Measurements from ENCODE around the gene PPIL6. TPM values are rescaled to one million over a fixed set of nuclear protein-coding genes. Genes with fewer than 3 reads are reported as not detected.

Gene PPIL6
- total RNA-seq, 2 experiments from 2014 or later: 0.09 TPM; not detected in 1

DNA sequence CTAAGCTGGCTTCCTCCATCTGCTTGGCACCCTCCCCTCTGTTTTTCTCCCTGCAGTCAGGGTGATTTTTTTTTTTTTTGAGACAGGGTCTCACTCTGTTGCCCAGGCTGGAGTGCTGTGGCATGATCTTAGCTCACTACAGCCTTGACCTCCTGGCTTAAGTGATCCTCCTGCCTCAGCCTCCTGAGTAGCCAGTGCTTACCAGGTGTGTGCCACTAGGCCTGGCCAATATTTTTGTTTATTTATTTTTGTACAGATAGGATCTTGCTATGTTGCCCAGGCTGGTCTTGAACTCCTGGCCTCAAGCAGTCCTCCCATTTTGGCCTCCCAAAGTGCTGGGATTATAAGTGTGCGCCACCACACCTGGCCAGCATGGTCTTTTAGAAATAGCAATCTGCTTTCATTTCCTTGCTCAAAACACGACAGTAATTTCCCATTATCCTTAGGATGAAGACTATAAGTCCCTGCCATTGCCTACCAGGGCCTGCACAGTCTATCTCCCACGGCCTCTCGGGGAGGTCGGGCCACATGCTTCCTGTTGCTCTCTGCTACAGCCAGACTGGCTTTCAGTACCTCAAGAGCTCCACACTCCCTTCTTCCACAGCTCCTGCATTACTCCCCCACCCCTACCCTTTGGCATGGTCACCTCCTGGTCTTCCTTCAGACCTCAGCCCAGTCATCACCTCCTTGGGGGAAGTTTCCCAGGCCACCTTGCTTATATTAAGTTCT is 47.1 kb downstream of the PPIL6 start:
- intact Hi-C loops (cut with DNase I, micrococcal nuclease): no loop called here
- H3K36me3 Mint-ChIP-seq (ENCODE audit: low read depth): no peaks in the 10 kb centered on the region
- H3K9me3 Mint-ChIP-seq (ENCODE audit: low read depth): no peaks in the 10 kb centered on the region
- no peak overlapping the region for H3K4me3 Mint-ChIP-seq
- POLR2A ChIA-PET: interaction anchor here (0.7 kb wide), 1 partner anchor 9 kb away, joined by 4 read pairs; no protein-coding TSS in a partner anchor
- no peak overlapping the region for H3K27ac Mint-ChIP-seq
- CTCF ChIA-PET: interaction anchor here (0.6 to 2.5 kb wide), 2 partner anchors 10 to 219 kb away, joined by 3 to 14 read pairs; partner anchors contain the start of gene CD164
- no peaks in the 10 kb centered on the region for H3K27me3 Mint-ChIP-seq
- ATAC-seq (no peak), DNase-seq (no peak)
- peaks cover 9% of the 10 kb centered on the region for H3K4me1 Mint-ChIP-seq

- DNase-seq: no peak
- no peak for ATAC-seq
- CTCF ChIA-PET: interaction anchor here (0.7 kb wide), 1 partner anchor 52 kb away, joined by 3 read pairs; no protein-coding TSS in a partner anchor
- POLR2A ChIA-PET: interaction anchor here (0.6 kb wide), 1 partner anchor 304 kb away, joined by 3 read pairs; no protein-coding TSS in a partner anchor
- Mint-ChIP-seq H3K4me1 (peaks cover 4% of the 10 kb centered on the region), H3K4me3 (no peak overlapping the region), H3K27ac (no peak overlapping the region), H3K9me3 (ENCODE audit: low read depth) (no peaks in the 10 kb centered on the region), H3K36me3 (ENCODE audit: low read depth) (no peaks in the 10 kb centered on the region), H3K27me3 (no peaks in the 10 kb centered on the region)
- intact Hi-C loops (cut with DNase I, micrococcal nuclease): no loop called here
Measured at GRCh38 chr6:109389650-109390274, 50.7 kb downstream of the PPIL6 start.

DNA sequence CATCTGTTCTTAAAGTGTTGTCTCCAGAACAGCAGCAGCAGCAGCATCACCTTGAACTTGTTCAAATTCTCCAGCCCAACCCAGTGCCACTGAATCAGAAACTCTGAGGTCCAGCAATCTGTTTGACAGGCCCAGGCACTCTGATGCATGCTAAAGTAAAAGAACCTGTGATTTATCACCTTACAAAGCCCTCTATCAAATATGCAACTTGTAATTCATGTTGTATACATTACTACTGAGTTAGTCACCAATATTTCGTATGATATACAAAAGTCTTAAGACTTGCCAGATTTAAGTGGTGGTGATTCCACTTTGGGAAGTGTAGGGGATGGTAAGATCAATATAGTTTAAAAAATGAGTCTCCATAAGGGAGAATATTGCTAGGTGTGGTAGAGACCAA is 52.2 kb downstream of the PPIL6 start:
- ATAC-seq: no peak
- Mint-ChIP-seq H3K27ac (no peak overlapping the region), H3K36me3 (ENCODE audit: low read depth) (no peaks in the 10 kb centered on the region), H3K4me3 (no peak overlapping the region), H3K4me1 (peaks cover 14% of the 10 kb centered on the region), H3K9me3 (ENCODE audit: low read depth) (no peaks in the 10 kb centered on the region), H3K27me3 (no peaks in the 10 kb centered on the region)
- DNase-seq: no peak
- CTCF ChIA-PET: no interaction called here
- POLR2A ChIA-PET: no interaction called here
- intact Hi-C loops (cut with DNase I, micrococcal nuclease): no loop called here

GRCh38 chr6:109383438-109383940 is 56.9 kb downstream of the PPIL6 start:
- ATAC-seq (no peak), DNase-seq (no peak)
- Mint-ChIP-seq H3K4me3 (peak overlapping the region; percentile 98), H3K36me3 (ENCODE audit: low read depth) (peaks cover 27% of the 10 kb centered on the region), H3K27ac (peak overlapping the region; percentile 99), H3K9me3 (ENCODE audit: low read depth) (no peaks in the 10 kb centered on the region), H3K27me3 (no peaks in the 10 kb centered on the region), H3K4me1 (peaks cover 19% of the 10 kb centered on the region)
- POLR2A ChIA-PET: interaction anchor here (0.7 to 4.5 kb wide), 11 partner anchors 10 to 871 kb away, joined by 3 to 60 read pairs (median 4); partner anchors contain the start of genes CEP57L1 and SESN1
- CTCF ChIA-PET: interaction anchor here (0.6 to 4.9 kb wide), 28 partner anchors 9 to 842 kb away, joined by 3 to 71 read pairs (median 4); partner anchors contain the start of genes PPIL6 and SMPD2
- intact Hi-C loops (cut with DNase I, micrococcal nuclease): loop anchor here (1.0 to 5.0 kb wide), 14 partner anchors 57 to 1561 kb away; partner anchors contain the start of genes AK9 (in 1 of the 2), AMD1 (in 1 of the 2), CDC40 (in 1 of the 2) and FIG4 (in 1 of the 2)

DNA sequence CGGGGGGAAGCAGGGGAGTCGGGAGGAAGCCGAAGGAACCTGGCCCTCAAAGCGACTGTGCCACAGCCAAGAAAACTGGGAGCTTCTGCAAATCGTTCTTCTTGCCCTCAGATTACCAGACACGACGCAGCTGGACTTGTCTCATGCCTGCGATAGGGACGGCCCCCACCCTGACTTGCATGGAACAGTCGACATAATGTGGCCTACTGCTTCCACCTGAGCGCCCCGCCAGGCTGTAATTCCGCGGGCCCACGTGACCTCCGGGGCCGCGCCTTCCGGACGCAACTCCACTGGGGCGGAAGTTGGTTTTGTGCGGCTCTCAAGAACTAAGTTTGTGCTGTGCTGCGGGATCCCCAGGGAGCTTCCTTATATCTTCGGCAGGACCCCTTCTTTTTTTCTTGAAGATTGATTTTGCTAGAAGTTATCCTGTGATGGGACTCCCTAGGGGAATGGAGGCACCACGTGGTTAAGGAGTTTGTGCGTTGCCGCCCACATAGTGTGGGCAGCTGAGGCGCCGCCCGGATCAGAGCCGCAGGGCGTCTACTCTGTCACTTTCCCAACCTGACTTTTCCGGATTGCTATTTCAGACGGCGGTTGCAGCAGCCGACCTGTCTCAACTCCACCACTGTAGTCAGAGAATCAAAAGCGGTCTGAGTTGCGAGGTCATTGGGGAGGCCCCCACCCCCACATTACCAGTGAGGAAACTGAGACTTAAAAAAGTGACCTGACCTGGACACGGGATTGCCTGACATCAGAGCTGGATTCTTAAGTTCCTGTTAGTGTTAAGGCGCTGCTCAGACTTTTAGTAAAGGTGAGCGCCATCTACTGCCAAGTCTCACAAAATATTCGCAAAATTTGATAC is 57.6 kb downstream of the PPIL6 start:
- no peaks in the 10 kb centered on the region for H3K9me3 Mint-ChIP-seq (ENCODE audit: low read depth)
- peak overlapping the region; percentile 99 for H3K27ac Mint-ChIP-seq
- ChIA-PET CTCF (interaction anchor here (0.6 to 4.9 kb wide), 30 partner anchors 9 to 841 kb away, joined by 3 to 71 read pairs (median 4); partner anchors contain the start of genes PPIL6 and SMPD2), POLR2A (interaction anchor here (0.7 to 4.5 kb wide), 15 partner anchors 9 to 872 kb away, joined by 3 to 60 read pairs (median 4); partner anchors contain the start of genes CEP57L1, MICAL1, PPIL6 and SESN1)
- ATAC-seq (peak; percentile 67), DNase-seq (peak; percentile 95)
- intact Hi-C loops (cut with DNase I, micrococcal nuclease): loop anchor here (1.0 to 5.0 kb wide), 22 partner anchors 10 to 1561 kb away; partner anchors contain the start of genes AK9 (in 2 of the 2), CEP57L1 (in 2 of the 2), FIG4 (in 2 of the 2) and PPIL6 (in 2 of the 2)
- peak overlapping the region; percentile 98 for H3K4me3 Mint-ChIP-seq
- H3K27me3 Mint-ChIP-seq: no peaks in the 10 kb centered on the region
- H3K4me1 Mint-ChIP-seq: peaks cover 25% of the 10 kb centered on the region
- H3K36me3 Mint-ChIP-seq (ENCODE audit: low read depth): peaks cover 33% of the 10 kb centered on the region

- peak within 1 kb of the TSS; percentile 98 for H3K4me3 Mint-ChIP-seq
Measured at GRCh38 chr6:109381747-109382575, 58.5 kb downstream of the PPIL6 start, which contains the start of gene CD164. Gene CD164 (minus strand): TSS chr6:109382467. CDS start chr6:109382378, 89 bp downstream.

DNA sequence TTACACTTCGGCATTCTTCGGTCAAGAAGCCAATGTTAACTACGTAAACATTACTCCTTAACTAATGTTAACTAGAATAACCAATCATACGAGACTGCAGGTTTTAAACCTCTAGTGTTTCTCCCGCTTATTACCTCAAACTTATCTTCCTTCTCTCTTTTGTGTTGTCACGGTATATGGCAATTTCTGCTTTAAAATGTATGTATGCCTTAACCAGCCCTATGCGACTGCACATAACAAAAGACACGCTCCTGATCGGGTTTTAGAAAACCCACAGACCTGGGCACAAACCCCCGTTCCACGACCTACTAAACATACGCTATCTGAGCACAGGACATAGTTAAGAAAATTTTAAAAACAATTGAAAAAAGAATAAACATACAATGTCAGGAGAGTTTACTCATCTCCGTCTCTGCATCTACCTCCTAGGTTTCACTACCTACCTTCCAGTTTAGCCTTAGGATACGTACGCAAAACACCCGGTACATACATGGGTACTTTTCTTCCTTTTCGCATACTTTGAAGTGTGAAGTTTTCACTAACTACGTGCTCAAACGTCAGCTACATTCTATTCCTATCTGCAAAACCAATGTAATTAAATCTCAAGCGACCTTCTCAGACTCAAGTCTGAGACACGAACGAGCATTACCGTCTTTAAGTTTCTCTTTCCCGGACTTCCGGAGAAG is 59.2 kb downstream of the PPIL6 start:
- no peaks in the 10 kb centered on the region for H3K27me3 Mint-ChIP-seq
- peaks cover 48% of the 10 kb centered on the region for H3K36me3 Mint-ChIP-seq (ENCODE audit: low read depth)
- H3K27ac Mint-ChIP-seq: peak overlapping the region; percentile 99
- CTCF ChIA-PET: interaction anchor here (0.8 to 4.9 kb wide), 3 partner anchors 9 to 168 kb away, joined by 3 to 52 read pairs (median 12); partner anchors contain the start of genes PPIL6 and SMPD2
- peaks cover 39% of the 10 kb centered on the region for H3K4me1 Mint-ChIP-seq
- ATAC-seq: peak; percentile 14
- POLR2A ChIA-PET: interaction anchor here (0.8 to 4.5 kb wide), 7 partner anchors 8 to 458 kb away, joined by 3 to 60 read pairs (median 7); partner anchors contain the start of genes PPIL6 and SMPD2
- H3K9me3 Mint-ChIP-seq (ENCODE audit: low read depth): no peaks in the 10 kb centered on the region
- intact Hi-C loops (cut with DNase I, micrococcal nuclease): loop anchor here (1.0 to 5.0 kb wide), 7 partner anchors 8 to 1559 kb away; partner anchors contain the start of genes CDC40 (in 2 of the 2), SCML4 (in 1 of the 2) and SNX3 (in 1 of the 2)
- DNase-seq: peak; percentile 25
- peak overlapping the region; percentile 98 for H3K4me3 Mint-ChIP-seq

More at GRCh38 chr6:109381747-109382575, 58.5 kb downstream of the PPIL6 start, which contains the start of gene CD164:
- intact Hi-C loops (cut with DNase I, micrococcal nuclease): loop anchor here (1.0 to 5.0 kb wide), 22 partner anchors 9 to 1560 kb away; partner anchors contain the start of genes CDC40 (in 2 of the 2), CEP57L1 (in 2 of the 2), AK9 (in 1 of the 2) and AMD1 (in 1 of the 2)
- Mint-ChIP-seq H3K27me3 (no peaks in the 10 kb centered on the region), H3K9me3 (ENCODE audit: low read depth) (no peaks in the 10 kb centered on the region), H3K27ac (peak within 1 kb of the TSS; percentile 99), H3K4me1 (peaks cover 34% of the 10 kb centered on the region), H3K36me3 (ENCODE audit: low read depth) (peaks cover 41% of the 10 kb centered on the region)
- ChIA-PET POLR2A (interaction anchor here (0.8 to 4.5 kb wide), 13 partner anchors 9 to 458 kb away, joined by 3 to 60 read pairs (median 3); partner anchors contain the start of genes CEP57L1, MICAL1, PPIL6 and SESN1), CTCF (interaction anchor here (0.6 to 4.9 kb wide), 15 partner anchors 10 to 380 kb away, joined by 3 to 71 read pairs (median 3); partner anchors contain the start of genes PPIL6 and SMPD2)
- ATAC-seq: peak; percentile 57
- DNase-seq: peak; percentile 98

GRCh38 chr6:109379711-109380110 is 60.7 kb downstream of the PPIL6 start:
- no peak for DNase-seq
- intact Hi-C loops (cut with DNase I, micrococcal nuclease): loop anchor here (5.0 kb wide), 4 partner anchors 457 to 1557 kb away; partner anchors contain the start of genes CDC40 (in 1 of the 2), SCML4 (in 1 of the 2) and SNX3 (in 1 of the 2)
- no peaks in the 10 kb centered on the region for H3K9me3 Mint-ChIP-seq (ENCODE audit: low read depth)
- POLR2A ChIA-PET: interaction anchor here (1.0 to 1.2 kb wide), 2 partner anchors 10 to 29 kb away, joined by 3 read pairs; no protein-coding TSS in a partner anchor
- peak overlapping the region; percentile 95 for H3K27ac Mint-ChIP-seq
- H3K4me3 Mint-ChIP-seq: peak overlapping the region; percentile 98
- H3K36me3 Mint-ChIP-seq (ENCODE audit: low read depth): peaks cover 61% of the 10 kb centered on the region
- CTCF ChIA-PET: interaction anchor here (1.0 kb wide), 1 partner anchor 192 kb away, joined by 4 read pairs; no protein-coding TSS in a partner anchor
- H3K27me3 Mint-ChIP-seq: no peaks in the 10 kb centered on the region
- no peak for ATAC-seq
- peaks cover 51% of the 10 kb centered on the region for H3K4me1 Mint-ChIP-seq

DNA sequence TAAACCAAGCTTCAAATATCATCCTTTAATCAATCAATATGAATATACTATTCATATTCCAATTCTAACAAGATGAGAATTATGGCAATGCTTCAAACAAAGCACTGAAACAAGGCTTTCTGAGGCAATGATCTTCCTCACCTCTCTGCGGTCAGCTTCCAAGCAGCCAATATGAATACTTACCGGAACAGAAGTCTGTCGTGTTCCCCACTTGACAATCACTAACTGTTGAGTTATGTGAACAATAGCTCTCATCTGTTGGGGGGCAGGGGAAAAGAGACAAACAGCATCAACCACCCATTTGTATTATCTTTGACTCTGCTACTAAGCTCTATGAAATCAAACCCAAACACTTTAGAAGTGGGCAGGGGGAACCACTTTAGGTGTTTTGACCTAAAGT is 62.7 kb downstream of the PPIL6 start:
- DNase-seq (no peak), ATAC-seq (no peak)
- intact Hi-C loops (cut with DNase I, micrococcal nuclease): no loop called here
- Mint-ChIP-seq H3K36me3 (ENCODE audit: low read depth) (peaks cover 77% of the 10 kb centered on the region), H3K9me3 (ENCODE audit: low read depth) (no peaks in the 10 kb centered on the region), H3K4me3 (peak overlapping the region; percentile 57), H3K27me3 (no peaks in the 10 kb centered on the region), H3K27ac (peak overlapping the region; percentile 80), H3K4me1 (peaks cover 60% of the 10 kb centered on the region)
- POLR2A ChIA-PET: interaction anchor here (1.0 kb wide), 1 partner anchor 11 kb away, joined by 3 read pairs; no protein-coding TSS in a partner anchor
- CTCF ChIA-PET: no interaction called here
